Ishikawa (cell line): Measurements from ENCODE around the gene GRXCR2.

Experiments
- EP300 ChIP-seq: IDR thresholded peaks from 2 replicates; pipeline ENCODE4 v1.6.1; 2012; ENCODE audit warnings: borderline replicate concordance
- TEAD4 ChIP-seq: IDR thresholded peaks from 2 replicates; pipeline ENCODE4 v1.6.1; 2012
- YY1 ChIP-seq: IDR thresholded peaks from 2 replicates; pipeline ENCODE4 v1.6.1; 2012; ENCODE audit warnings: low read depth
- ZBTB7A ChIP-seq: IDR thresholded peaks from 2 replicates; pipeline ENCODE4 v1.6.1; 2012; ENCODE audit warnings: low read depth
- TF ChIP-seq, protein P1 (sequence below): IDR thresholded peaks from 2 replicates; pipeline ENCODE4 v1.6.1; 2012; ENCODE audit warnings: low read depth, mild to moderate bottlenecking
- TF ChIP-seq, protein P2 (sequence below): IDR thresholded peaks from 2 replicates; pipeline ENCODE4 v1.6.1; 2012

DNA sequence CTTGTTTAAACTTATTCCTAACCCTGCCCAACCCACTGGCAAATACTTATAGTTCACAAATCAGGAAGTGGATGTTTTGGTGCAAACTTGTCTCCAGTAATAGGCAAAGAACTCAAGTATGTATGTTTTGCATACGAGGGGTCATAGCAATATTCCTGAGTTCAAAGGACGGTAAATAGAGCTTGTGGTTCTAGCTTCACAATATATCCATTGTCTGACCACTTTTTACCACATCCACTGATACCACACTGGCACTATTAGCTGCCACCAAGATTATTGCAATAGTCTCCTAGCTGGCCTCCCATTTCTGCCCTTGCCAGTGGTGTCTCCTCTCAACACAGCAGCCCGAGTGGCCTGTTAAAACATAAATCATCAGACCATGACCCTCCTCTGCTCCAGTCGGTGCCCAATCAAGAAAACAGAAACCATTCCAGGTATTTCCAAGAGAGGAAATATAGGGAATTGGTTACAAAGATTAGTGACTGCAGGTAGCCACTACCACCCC, 17.0 kb downstream of the GRXCR2 start:
- TF ChIP-seq, protein P1, sequence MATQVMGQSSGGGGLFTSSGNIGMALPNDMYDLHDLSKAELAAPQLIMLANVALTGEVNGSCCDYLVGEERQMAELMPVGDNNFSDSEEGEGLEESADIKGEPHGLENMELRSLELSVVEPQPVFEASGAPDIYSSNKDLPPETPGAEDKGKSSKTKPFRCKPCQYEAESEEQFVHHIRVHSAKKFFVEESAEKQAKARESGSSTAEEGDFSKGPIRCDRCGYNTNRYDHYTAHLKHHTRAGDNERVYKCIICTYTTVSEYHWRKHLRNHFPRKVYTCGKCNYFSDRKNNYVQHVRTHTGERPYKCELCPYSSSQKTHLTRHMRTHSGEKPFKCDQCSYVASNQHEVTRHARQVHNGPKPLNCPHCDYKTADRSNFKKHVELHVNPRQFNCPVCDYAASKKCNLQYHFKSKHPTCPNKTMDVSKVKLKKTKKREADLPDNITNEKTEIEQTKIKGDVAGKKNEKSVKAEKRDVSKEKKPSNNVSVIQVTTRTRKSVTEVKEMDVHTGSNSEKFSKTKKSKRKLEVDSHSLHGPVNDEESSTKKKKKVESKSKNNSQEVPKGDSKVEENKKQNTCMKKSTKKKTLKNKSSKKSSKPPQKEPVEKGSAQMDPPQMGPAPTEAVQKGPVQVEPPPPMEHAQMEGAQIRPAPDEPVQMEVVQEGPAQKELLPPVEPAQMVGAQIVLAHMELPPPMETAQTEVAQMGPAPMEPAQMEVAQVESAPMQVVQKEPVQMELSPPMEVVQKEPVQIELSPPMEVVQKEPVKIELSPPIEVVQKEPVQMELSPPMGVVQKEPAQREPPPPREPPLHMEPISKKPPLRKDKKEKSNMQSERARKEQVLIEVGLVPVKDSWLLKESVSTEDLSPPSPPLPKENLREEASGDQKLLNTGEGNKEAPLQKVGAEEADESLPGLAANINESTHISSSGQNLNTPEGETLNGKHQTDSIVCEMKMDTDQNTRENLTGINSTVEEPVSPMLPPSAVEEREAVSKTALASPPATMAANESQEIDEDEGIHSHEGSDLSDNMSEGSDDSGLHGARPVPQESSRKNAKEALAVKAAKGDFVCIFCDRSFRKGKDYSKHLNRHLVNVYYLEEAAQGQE: no peak
- TF ChIP-seq, protein P2, sequence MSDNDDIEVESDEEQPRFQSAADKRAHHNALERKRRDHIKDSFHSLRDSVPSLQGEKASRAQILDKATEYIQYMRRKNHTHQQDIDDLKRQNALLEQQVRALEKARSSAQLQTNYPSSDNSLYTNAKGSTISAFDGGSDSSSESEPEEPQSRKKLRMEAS: no peak
- no peak for TF ChIP-seq TEAD4
- TF ChIP-seq ZBTB7A: no peak
- TF ChIP-seq YY1: no peak
- TF ChIP-seq EP300: no peak
